ENCODE results near the gene FAM151B. TPM values are rescaled to one million over a fixed set of nuclear protein-coding genes. Genes with fewer than 3 reads are reported as not detected.

The FAM151B gene
- total RNA-seq: 0.16 and 0.89 TPM in 2 replicates

GRCh38 chr5:80487829-80488721, at the start of gene FAM151B:
Gene FAM151B (plus strand): TSS chr5:80488100. CDS start chr5:80488124, 24 bp downstream.

GRCh38 chr5:80569961-80570786, 82.3 kb downstream of the FAM151B start, which contains the start of gene ANKRD34B:
Gene ANKRD34B (minus strand): TSS chr5:80570280. CDS start chr5:80560019, 10,261 bp downstream.

Other genes starting within 250 kb of the FAM151B start
- gene SERINC5, start 232.1 kb upstream of the FAM151B start, total RNA-seq: 10.6 and 24.1 TPM in 2 replicates
- gene SPZ1, start 168.1 kb upstream of the FAM151B start, total RNA-seq: not detected in 2 replicates
- 12.7 and 17.2 TPM in 2 replicates for gene ZFYVE16, start 80.0 kb upstream of the FAM151B start, total RNA-seq
- gene ANKRD34B, start 82.2 kb downstream of the FAM151B start, total RNA-seq: 0.33 and 1.5 TPM in 2 replicates
- gene MSH3, start 166.6 kb downstream of the FAM151B start, total RNA-seq: 9.1 and 10.6 TPM in 2 replicates
- 6.3 and 46.3 TPM in 2 replicates for gene DHFR, start 166.9 kb downstream of the FAM151B start, total RNA-seq